H9 (cell line): Measurements from ENCODE around the gene SETD6. TPM values are rescaled to one million over a fixed set of nuclear protein-coding genes. Genes with fewer than 3 reads are reported as not detected.

ENCODE experiments used
- DNase-seq: peaks from one replicate; pipeline ENCODE4 v3.0.0-alpha.2; 2017
- H2AFZ ChIP-seq: one replicate; pipeline ENCODE4 v1.6.1; 2013; ENCODE audit warnings: mild to moderate bottlenecking, low read length, control low read depth, moderate library complexity
- H2AK5ac ChIP-seq: 2 replicates; pipeline ENCODE4 v1.6.1; 2013; ENCODE audit warnings: low read length, control low read depth, mixed read lengths; ENCODE audit not compliant: insufficient read length
- H2BK120ac ChIP-seq: one replicate; pipeline ENCODE4 v1.6.1; 2013; ENCODE audit warnings: low read depth, mild to moderate bottlenecking, low read length, control low read depth, inconsistent platforms; ENCODE audit not compliant: poor library complexity, severe bottlenecking
- H2BK12ac ChIP-seq: 2 replicates; pipeline ENCODE4 v1.6.1; 2013; ENCODE audit warnings: low read length, control low read depth, mixed read lengths, low read depth; ENCODE audit not compliant: insufficient read length
- H2BK15ac ChIP-seq: 2 replicates; pipeline ENCODE4 v1.6.1; 2013; ENCODE audit warnings: low read depth, low read length, control low read depth
- H2BK20ac ChIP-seq: one replicate; pipeline ENCODE4 v1.6.1; 2013; ENCODE audit warnings: low read depth, mild to moderate bottlenecking, low read length, control low read depth, inconsistent platforms; ENCODE audit not compliant: poor library complexity, severe bottlenecking
- H2BK5ac ChIP-seq: 2 replicates; pipeline ENCODE4 v1.6.1; 2013; ENCODE audit warnings: low read length, control low read depth, mixed read lengths; ENCODE audit not compliant: insufficient read length
- H3K14ac ChIP-seq: 2 replicates; pipeline ENCODE4 v1.6.1; 2013; ENCODE audit warnings: low read length, control low read depth; ENCODE audit not compliant: insufficient read depth
- H3K18ac ChIP-seq: 2 replicates; pipeline ENCODE4 v1.6.1; 2013; ENCODE audit warnings: low read depth, mild to moderate bottlenecking, mixed read lengths, low read length, control low read depth; ENCODE audit not compliant: insufficient read length
- H3K23ac ChIP-seq: 2 replicates; pipeline ENCODE4 v1.6.1; 2013; ENCODE audit warnings: low read length, control low read depth, mixed read lengths, low read depth; ENCODE audit not compliant: insufficient read length
- H3K23me2 ChIP-seq: 2 replicates; pipeline ENCODE4 v1.6.1; 2013; ENCODE audit warnings: low read depth, mild to moderate bottlenecking, mixed read lengths, low read length, control low read depth; ENCODE audit not compliant: insufficient read length, poor library complexity, severe bottlenecking
- H3K27ac ChIP-seq: 2 replicates; pipeline ENCODE4 v1.5.1; 2013; ENCODE audit warnings: low read length, control low read depth, mixed read lengths, low read depth; ENCODE audit not compliant: insufficient read length
- H3K27me3 ChIP-seq: 2 replicates; pipeline ENCODE4 v1.6.1; 2013; ENCODE audit warnings: low read length, control low read depth, inconsistent platforms; ENCODE audit not compliant: insufficient read depth
- H3K4ac ChIP-seq: 2 replicates; pipeline ENCODE4 v1.6.1; 2013; ENCODE audit warnings: low read depth, mild to moderate bottlenecking, control low read depth, inconsistent platforms, low read length, moderate library complexity
- H3K4me1 ChIP-seq: 2 replicates; pipeline ENCODE4 v1.6.1; 2013; ENCODE audit warnings: low read length, control low read depth, inconsistent platforms; ENCODE audit not compliant: insufficient read depth
- H3K4me2 ChIP-seq: 2 replicates; pipeline ENCODE4 v1.6.1; 2013; ENCODE audit warnings: low read length, control low read depth, mixed read lengths; ENCODE audit not compliant: insufficient read length, insufficient read depth
- H3K56ac ChIP-seq: 2 replicates; pipeline ENCODE4 v1.6.1; 2013; ENCODE audit warnings: low read depth, mild to moderate bottlenecking, mixed read lengths, low read length, control low read depth; ENCODE audit not compliant: insufficient read length
- H3K79me1 ChIP-seq: 2 replicates; pipeline ENCODE4 v1.6.1; 2013; ENCODE audit warnings: low read depth, mild to moderate bottlenecking, moderate library complexity, low read length, control low read depth, inconsistent platforms; ENCODE audit not compliant: insufficient read depth, poor library complexity, severe bottlenecking
- H3K79me2 ChIP-seq: 2 replicates; pipeline ENCODE4 v1.6.1; 2013; ENCODE audit warnings: low read length, control low read depth, inconsistent platforms; ENCODE audit not compliant: insufficient read depth
- H3K9ac ChIP-seq: 2 replicates; pipeline ENCODE4 v1.6.1; 2013; ENCODE audit warnings: low read length, control low read depth, mixed read lengths; ENCODE audit not compliant: insufficient read length; ENCODE audit errors: extremely low read depth
- H3K9me3 ChIP-seq: one replicate; pipeline ENCODE4 v1.6.1; 2013; ENCODE audit warnings: low read depth, low read length, inconsistent platforms; ENCODE audit not compliant: control insufficient read depth
- H3T11ph ChIP-seq: one replicate; pipeline ENCODE4 v1.6.1; 2013; ENCODE audit warnings: mild to moderate bottlenecking, low read length, control low read depth, inconsistent platforms
- H4K20me1 ChIP-seq: one replicate; pipeline ENCODE4 v1.6.1; 2013; ENCODE audit not compliant: control insufficient read depth, insufficient read length, insufficient read depth
- H4K5ac ChIP-seq: 2 replicates; pipeline ENCODE4 v1.6.1; 2013; ENCODE audit warnings: low read depth, mild to moderate bottlenecking, mixed read lengths, low read length, control low read depth; ENCODE audit not compliant: insufficient read length
- H4K8ac ChIP-seq: replicated peaks from 2 replicates; pipeline ENCODE4 v1.6.1; 2013; ENCODE audit warnings: low read length, control low read depth, mixed read lengths, low read depth; ENCODE audit not compliant: insufficient read length
- H4K91ac ChIP-seq: 2 replicates; pipeline ENCODE4 v1.6.1; 2013; ENCODE audit warnings: low read depth, mild to moderate bottlenecking, moderate library complexity, mixed read lengths, low read length, control low read depth; ENCODE audit not compliant: insufficient read length
- H3K27ac Mint-ChIP-seq, 3 experiments: 2 replicates in 2 of 3; 3 replicates in 1 of 3; pipeline ENCODE4 v1.8.0; 2020 to 2021; ENCODE audit warnings: mixed read lengths in 3 of 3, mild to moderate bottlenecking in 1 of 3, moderate library complexity in 1 of 3
- H3K27me3 Mint-ChIP-seq: 2 replicates; pipeline ENCODE4 v1.8.0; 2021; ENCODE audit warnings: low read depth, mild to moderate bottlenecking, moderate library complexity, mixed read lengths
- H3K36me3 Mint-ChIP-seq, 3 experiments: 2 replicates in 2 of 3; 3 replicates in 1 of 3; pipeline ENCODE4 v1.8.0; 2020 to 2021; ENCODE audit warnings: low read depth in 3 of 3, mixed read lengths in 3 of 3; ENCODE audit not compliant: insufficient read depth in 1 of 3
- H3K4me1 Mint-ChIP-seq, 2 experiments: 2 replicates each; pipeline ENCODE4 v1.8.0; 2020; ENCODE audit warnings: mixed read lengths in 2 of 2
- H3K4me3 Mint-ChIP-seq, 2 experiments: 2 replicates in 1 of 2; 3 replicates in 1 of 2; pipeline ENCODE4 v1.8.0; 2020 to 2021; ENCODE audit warnings: mild to moderate bottlenecking in 2 of 2, mixed read lengths in 2 of 2, moderate library complexity in 1 of 2
- H3K9me3 Mint-ChIP-seq, 2 experiments: 2 replicates in 1 of 2; 3 replicates in 1 of 2; pipeline ENCODE4 v1.8.0; 2020; ENCODE audit warnings: mild to moderate bottlenecking in 2 of 2, mixed read lengths in 2 of 2, moderate library complexity in 1 of 2
- WGBS: extraction: QIAGEN DNeasy Blood & Tissue Kit; methylation state at CpG from one replicate; pipeline ENCODE4 v1.1.7; 2013; ENCODE audit warnings: missing lambda C conversion rate, low lambda C conversion rate, mixed read lengths; ENCODE audit not compliant: insufficient read length; ENCODE audit errors: extremely low coverage; 5-methylcytosine and 5-hydroxymethylcytosine counted together
- total RNA-seq: library from RNA; stranded (reverse); gene quantifications from 2 replicates; pipeline ENCODE4 v1.2.1, GENCODE V29; 2021
- TF ChIP-seq, protein P1 (sequence below): fragments of 200-600 bp; sonication (generic); conservative IDR thresholded peaks from 3 replicates; pipeline ENCODE4 v1.8.0; 2021; ENCODE audit warnings: antibody characterized with exemption, mild to moderate bottlenecking

The SETD6 gene
- total RNA-seq, 1 experiment from 2014 or later, result 55.6 TPM

GRCh38 chr16:58516768-58517107, 1.4 kb downstream of the SETD6 start:
- Histone ChIP-seq H4K5ac (no peak overlapping the region), H3K4ac (no peak overlapping the region), H3T11ph (no peak overlapping the region), H2BK5ac (no peak overlapping the region), H4K20me1 (no peaks in the 10 kb centered on the region), H3K27ac (no peak overlapping the region), H4K91ac (no peak overlapping the region), H3K14ac (no peak overlapping the region), H3K79me1 (no peaks in the 10 kb centered on the region), H2AFZ (no peak overlapping the region), H3K9ac (no peak overlapping the region), H3K27me3 (no peaks in the 10 kb centered on the region), H2BK120ac (no peak overlapping the region), H3K9me3 (no peaks in the 10 kb centered on the region), H3K18ac (no peak overlapping the region), H2AK5ac (no peak overlapping the region), H2BK15ac (no peak overlapping the region), H2BK20ac (no peak overlapping the region), H3K23ac (no peak overlapping the region), H3K4me1 (0 out of 2 replicates have a peak, but pooled peaks cover 3% of the 10 kb centered on the region), H3K56ac (no peak overlapping the region), H2BK12ac (no peak overlapping the region), H3K23me2 (no peaks in the 10 kb centered on the region), H3K4me2 (no peak overlapping the region), H3K79me2 (no peaks in the 10 kb centered on the region), H4K8ac (no peak overlapping the region)
- H3K36me3 Mint-ChIP-seq, result peaks cover 16 to 72% (median 48%) of the 10 kb centered on the region in 3 experiments; a peak in 6 of 7 replicates
- H3K4me3 Mint-ChIP-seq, result peak overlapping the region; percentile 80 to 92
- DNase-seq, result no peak
- H3K9me3 Mint-ChIP-seq, result no peaks in the 10 kb centered on the region; a peak in 2 of 5 replicates
- no peaks in the 10 kb centered on the region; the same call in 1 of the 2 replicates for H3K27me3 Mint-ChIP-seq
- TF ChIP-seq, protein P1, sequence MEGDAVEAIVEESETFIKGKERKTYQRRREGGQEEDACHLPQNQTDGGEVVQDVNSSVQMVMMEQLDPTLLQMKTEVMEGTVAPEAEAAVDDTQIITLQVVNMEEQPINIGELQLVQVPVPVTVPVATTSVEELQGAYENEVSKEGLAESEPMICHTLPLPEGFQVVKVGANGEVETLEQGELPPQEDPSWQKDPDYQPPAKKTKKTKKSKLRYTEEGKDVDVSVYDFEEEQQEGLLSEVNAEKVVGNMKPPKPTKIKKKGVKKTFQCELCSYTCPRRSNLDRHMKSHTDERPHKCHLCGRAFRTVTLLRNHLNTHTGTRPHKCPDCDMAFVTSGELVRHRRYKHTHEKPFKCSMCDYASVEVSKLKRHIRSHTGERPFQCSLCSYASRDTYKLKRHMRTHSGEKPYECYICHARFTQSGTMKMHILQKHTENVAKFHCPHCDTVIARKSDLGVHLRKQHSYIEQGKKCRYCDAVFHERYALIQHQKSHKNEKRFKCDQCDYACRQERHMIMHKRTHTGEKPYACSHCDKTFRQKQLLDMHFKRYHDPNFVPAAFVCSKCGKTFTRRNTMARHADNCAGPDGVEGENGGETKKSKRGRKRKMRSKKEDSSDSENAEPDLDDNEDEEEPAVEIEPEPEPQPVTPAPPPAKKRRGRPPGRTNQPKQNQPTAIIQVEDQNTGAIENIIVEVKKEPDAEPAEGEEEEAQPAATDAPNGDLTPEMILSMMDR, result no peak
- no CpG with 5 or more reads among the region's 4 CpGs for WGBS
- H3K4me1 Mint-ChIP-seq, result peaks cover 13 to 20% of the 10 kb centered on the region in 2 experiments
- peak overlapping the region in 1 of 3 experiments; percentile 76; a peak in 2 of 7 replicates for H3K27ac Mint-ChIP-seq
